ENCODE results near the gene ZNF831.

GRCh38 chr20:59295531-59295930 lies 131.9 kb downstream of the ZNF831 start:
- TF ChIP-seq CTCF (IDR thresholded peaks at IDR 0.05), result no peak
- no peak for TF ChIP-seq POLR2A (IDR thresholded peaks at IDR 0.05)
